ENCODE data around the gene TCF4.

GRCh38 chr18:55320424-55321264 is 267.3 kb downstream of the TCF4 start:
- TF ChIP-seq POLR2A (IDR thresholded peaks at IDR 0.05) (no peak), POLR2AphosphoS5 (IDR thresholded peaks at IDR 0.05) (no peak), EP300 (IDR thresholded peaks at IDR 0.05) (no peak)
- TF ChIP-seq, protein P1, sequence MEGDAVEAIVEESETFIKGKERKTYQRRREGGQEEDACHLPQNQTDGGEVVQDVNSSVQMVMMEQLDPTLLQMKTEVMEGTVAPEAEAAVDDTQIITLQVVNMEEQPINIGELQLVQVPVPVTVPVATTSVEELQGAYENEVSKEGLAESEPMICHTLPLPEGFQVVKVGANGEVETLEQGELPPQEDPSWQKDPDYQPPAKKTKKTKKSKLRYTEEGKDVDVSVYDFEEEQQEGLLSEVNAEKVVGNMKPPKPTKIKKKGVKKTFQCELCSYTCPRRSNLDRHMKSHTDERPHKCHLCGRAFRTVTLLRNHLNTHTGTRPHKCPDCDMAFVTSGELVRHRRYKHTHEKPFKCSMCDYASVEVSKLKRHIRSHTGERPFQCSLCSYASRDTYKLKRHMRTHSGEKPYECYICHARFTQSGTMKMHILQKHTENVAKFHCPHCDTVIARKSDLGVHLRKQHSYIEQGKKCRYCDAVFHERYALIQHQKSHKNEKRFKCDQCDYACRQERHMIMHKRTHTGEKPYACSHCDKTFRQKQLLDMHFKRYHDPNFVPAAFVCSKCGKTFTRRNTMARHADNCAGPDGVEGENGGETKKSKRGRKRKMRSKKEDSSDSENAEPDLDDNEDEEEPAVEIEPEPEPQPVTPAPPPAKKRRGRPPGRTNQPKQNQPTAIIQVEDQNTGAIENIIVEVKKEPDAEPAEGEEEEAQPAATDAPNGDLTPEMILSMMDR (IDR thresholded peaks at IDR 0.05), result no peak

Measured in upper lobe of left lung (tissue), 4 donors.